Esophagus squamous epithelium (tissue), 4 donors: ENCODE data around the gene UCP1.

Experiments used
- POLR2A ChIP-seq, 4 donors: fragments of 450-650 bp; IDR thresholded peaks; one replicate each; pipeline ENCODE4 v1.6.1; 2017; ENCODE audit warnings: antibody characterized with exemption in 4 of 4, mild to moderate bottlenecking in 4 of 4, moderate library complexity in 3 of 4
- TF ChIP-seq, protein P1 (sequence below), 6 experiments: fragments of 450-650 bp in 4 of 6; fragments of 200-600 bp in 2 of 6; sonication (generic) in 2 of 6; IDR thresholded peaks; one replicate each; pipeline ENCODE4 v1.5.1; 2016 to 2019; ENCODE audit warnings: antibody characterized with exemption in 6 of 6, mild to moderate bottlenecking in 4 of 6, moderate library complexity in 4 of 6

DNA sequence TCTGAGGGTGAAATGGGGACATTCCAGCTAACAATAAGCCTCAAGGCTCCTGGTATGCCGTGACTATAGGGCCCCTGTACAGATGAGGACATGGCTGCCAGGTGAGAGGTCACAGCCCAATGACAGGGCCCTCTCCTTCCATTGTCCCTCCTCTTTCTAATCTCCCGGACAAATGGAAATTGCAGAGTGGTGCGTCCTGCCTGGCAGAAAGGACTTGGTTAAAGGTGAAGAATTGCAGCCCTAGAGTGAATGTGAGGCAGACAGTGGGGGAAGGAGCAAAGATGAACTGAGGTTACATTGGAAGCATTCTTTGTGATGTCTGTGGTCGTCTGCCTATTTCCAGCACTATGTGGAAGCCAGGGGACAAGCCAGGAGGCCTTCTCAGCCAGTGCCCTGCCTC, 6.7 kb upstream of the UCP1 start:
- TF ChIP-seq, protein P1, sequence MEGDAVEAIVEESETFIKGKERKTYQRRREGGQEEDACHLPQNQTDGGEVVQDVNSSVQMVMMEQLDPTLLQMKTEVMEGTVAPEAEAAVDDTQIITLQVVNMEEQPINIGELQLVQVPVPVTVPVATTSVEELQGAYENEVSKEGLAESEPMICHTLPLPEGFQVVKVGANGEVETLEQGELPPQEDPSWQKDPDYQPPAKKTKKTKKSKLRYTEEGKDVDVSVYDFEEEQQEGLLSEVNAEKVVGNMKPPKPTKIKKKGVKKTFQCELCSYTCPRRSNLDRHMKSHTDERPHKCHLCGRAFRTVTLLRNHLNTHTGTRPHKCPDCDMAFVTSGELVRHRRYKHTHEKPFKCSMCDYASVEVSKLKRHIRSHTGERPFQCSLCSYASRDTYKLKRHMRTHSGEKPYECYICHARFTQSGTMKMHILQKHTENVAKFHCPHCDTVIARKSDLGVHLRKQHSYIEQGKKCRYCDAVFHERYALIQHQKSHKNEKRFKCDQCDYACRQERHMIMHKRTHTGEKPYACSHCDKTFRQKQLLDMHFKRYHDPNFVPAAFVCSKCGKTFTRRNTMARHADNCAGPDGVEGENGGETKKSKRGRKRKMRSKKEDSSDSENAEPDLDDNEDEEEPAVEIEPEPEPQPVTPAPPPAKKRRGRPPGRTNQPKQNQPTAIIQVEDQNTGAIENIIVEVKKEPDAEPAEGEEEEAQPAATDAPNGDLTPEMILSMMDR (IDR thresholded peaks at IDR 0.05): no peak
- no peak for TF ChIP-seq POLR2A (IDR thresholded peaks at IDR 0.05)
